RWPE1 (cell line): ENCODE results near the gene ASCC1.
"Not testable (repeated sequence)": the region's sequence is repeated elsewhere in the genome, so short reads cannot be mapped to it uniquely, and the experiment has no call there.

Experiments
- CTCF ChIA-PET: fragments of 350-600 bp; sonication (Branson Sonifier 250); formaldehyde crosslinking; extraction: SDS; loops from one replicate; lab custom pipeline; 2021; lab: Yijun Ruan, JAX
- POLR2A ChIA-PET: fragments of 400-600 bp; formaldehyde crosslinking; extraction: SDS; loops from one replicate; lab custom pipeline; 2020; ENCODE audit warnings: antibody characterized with exemption; ENCODE audit not compliant: low non-redundant PET; lab: Yijun Ruan, JAX
- DNase-seq: peaks from one replicate; pipeline ENCODE4 v3.0.0; 2012; ENCODE audit warnings: low spot score
- H3K27ac ChIP-seq: fragments of 450-650 bp; 2 replicates; pipeline ENCODE4 v1.5.1; 2017
- TF ChIP-seq, protein P1 (sequence below): fragments of 450-650 bp; conservative IDR thresholded peaks from 2 replicates; pipeline ENCODE4 v1.5.1; 2017; ENCODE audit warnings: low read depth, mild to moderate bottlenecking

Gene ASCC1

DNA sequence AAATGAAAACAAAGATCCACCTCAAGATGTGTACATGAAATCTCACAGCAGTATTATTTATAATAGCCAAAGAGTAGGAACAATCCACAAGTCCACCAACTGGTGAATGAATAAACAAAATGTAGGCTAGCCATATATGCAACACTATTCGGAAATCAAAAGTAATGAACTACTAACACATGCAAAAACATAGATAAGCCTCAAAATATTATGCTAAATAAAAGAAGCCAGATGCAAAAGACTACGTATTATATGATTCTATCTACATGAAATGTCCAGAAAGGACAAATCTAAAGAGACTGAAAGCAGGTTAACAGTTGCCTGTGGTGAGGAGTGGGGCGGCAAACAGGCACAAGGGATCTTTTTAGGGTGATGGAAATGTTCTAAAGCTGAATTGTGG, 49.0 kb downstream of the ASCC1 start:
- TF ChIP-seq, protein P1, sequence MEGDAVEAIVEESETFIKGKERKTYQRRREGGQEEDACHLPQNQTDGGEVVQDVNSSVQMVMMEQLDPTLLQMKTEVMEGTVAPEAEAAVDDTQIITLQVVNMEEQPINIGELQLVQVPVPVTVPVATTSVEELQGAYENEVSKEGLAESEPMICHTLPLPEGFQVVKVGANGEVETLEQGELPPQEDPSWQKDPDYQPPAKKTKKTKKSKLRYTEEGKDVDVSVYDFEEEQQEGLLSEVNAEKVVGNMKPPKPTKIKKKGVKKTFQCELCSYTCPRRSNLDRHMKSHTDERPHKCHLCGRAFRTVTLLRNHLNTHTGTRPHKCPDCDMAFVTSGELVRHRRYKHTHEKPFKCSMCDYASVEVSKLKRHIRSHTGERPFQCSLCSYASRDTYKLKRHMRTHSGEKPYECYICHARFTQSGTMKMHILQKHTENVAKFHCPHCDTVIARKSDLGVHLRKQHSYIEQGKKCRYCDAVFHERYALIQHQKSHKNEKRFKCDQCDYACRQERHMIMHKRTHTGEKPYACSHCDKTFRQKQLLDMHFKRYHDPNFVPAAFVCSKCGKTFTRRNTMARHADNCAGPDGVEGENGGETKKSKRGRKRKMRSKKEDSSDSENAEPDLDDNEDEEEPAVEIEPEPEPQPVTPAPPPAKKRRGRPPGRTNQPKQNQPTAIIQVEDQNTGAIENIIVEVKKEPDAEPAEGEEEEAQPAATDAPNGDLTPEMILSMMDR, result no peak
- POLR2A ChIA-PET, result interaction anchor here (0.5 kb wide), 1 partner anchor 129 kb away, joined by 3 read pairs; no protein-coding TSS in a partner anchor
- CTCF ChIA-PET, result interaction anchor here (0.6 to 0.7 kb wide), 2 partner anchors 32 to 142 kb away, joined by 3 to 5 read pairs; no protein-coding TSS in a partner anchor
- H3K27ac ChIP-seq, result no peak overlapping the region
- no peak for DNase-seq

GRCh38 chr10:72164617-72165016, 51.5 kb downstream of the ASCC1 start:
- no peak overlapping the region for H3K27ac ChIP-seq
- ChIA-PET CTCF (interaction anchor here (0.6 kb wide), 1 partner anchor 156 kb away, joined by 3 read pairs; no protein-coding TSS in a partner anchor), POLR2A (no interaction called here)
- no peak for DNase-seq
- TF ChIP-seq, protein P1, result no peak

DNA sequence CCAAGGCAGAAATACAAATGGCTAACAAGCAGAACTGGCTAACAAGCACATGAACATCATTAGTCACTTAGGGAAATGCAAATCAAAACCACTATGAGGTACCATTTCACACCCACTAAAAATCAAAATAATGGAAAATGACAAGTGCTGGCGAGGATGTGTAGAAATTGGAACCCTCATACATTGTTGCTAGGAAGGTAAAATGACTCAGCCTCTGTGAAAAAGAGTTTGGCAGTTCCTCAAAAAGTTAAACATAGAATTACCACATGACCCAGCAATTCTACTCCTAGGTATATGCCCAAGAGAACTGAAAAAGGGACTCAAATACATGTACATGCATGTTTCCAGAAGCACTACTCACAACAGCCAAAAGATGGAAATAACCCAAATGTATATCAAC, 53.1 kb downstream of the ASCC1 start:
- TF ChIP-seq, protein P1, result no peak
- DNase-seq, result peak; percentile 11
- CTCF ChIA-PET, result no interaction called here
- H3K27ac ChIP-seq, result peak overlapping the region; percentile 76
- POLR2A ChIA-PET, result no interaction called here

- no peak overlapping the region for H3K27ac ChIP-seq
- TF ChIP-seq, protein P1, result no peak
- DNase-seq, result no peak
- POLR2A ChIA-PET, result interaction anchor here (0.6 kb wide), 1 partner anchor 332 kb away, joined by 3 read pairs; no protein-coding TSS in a partner anchor
- CTCF ChIA-PET, result no interaction called here
Observed at GRCh38 chr10:72158176-72158575, 57.9 kb downstream of the ASCC1 start.

- no peak overlapping the region for H3K27ac ChIP-seq
- no peak for DNase-seq
- TF ChIP-seq, protein P1, result no peak
- CTCF ChIA-PET, result interaction anchor here (1.1 kb wide), 1 partner anchor 30 kb away, joined by 3 read pairs; no protein-coding TSS in a partner anchor
- POLR2A ChIA-PET, result interaction anchor here (0.6 kb wide), 1 partner anchor 62 kb away, joined by 6 read pairs; no protein-coding TSS in a partner anchor
Observed at GRCh38 chr10:72156223-72156622, 59.9 kb downstream of the ASCC1 start.

GRCh38 chr10:72152286-72152685, 63.8 kb downstream of the ASCC1 start:
- H3K27ac ChIP-seq, result no peak overlapping the region
- no peak for DNase-seq
- TF ChIP-seq, protein P1, result no peak
- ChIA-PET CTCF (no interaction called here), POLR2A (no interaction called here)

DNA sequence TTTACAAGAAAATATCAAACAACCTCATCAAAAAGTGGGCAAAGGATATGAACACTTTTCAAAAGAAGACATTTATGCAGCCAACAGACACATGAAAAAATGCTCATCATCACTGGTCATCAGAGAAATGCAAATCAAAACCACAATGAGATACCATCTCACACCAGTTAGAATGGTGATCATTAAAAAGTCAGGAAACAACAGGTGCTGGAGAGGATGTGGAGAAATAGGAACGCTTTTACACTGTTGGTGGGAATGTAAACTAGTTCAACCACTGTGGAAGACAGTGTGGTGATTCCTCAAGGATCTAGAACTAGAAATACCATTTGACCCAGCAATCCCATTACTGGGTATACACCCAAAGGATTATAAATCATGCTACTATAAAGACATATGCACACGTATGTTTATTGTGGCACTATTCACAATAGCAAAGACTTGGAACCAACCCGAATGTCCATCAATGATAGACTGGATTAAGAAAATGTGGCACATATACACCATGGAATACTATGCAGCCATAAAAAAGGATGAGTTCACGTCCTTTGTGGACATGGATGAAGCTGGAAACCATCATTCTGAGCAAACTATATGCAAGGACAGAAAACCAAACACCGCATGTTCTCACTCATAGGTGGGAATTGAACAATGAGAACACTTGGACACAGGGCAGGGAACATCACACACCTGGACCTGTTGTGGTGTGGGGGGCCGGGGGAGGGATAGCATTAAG, 65.2 kb downstream of the ASCC1 start:
- CTCF ChIA-PET, result interaction anchor here (0.6 kb wide), 1 partner anchor 194 kb away, joined by 4 read pairs; no protein-coding TSS in a partner anchor
- DNase-seq, POLR2A ChIA-PET, H3K27ac ChIP-seq: not testable (repeated sequence)

GRCh38 chr10:72147324-72147584, 68.8 kb downstream of the ASCC1 start:
- CTCF ChIA-PET, DNase-seq, POLR2A ChIA-PET, H3K27ac ChIP-seq: not testable (repeated sequence)
